CD14-positive monocyte (primary cell): ENCODE data around the gene CCDC178. TPM values are rescaled to one million over a fixed set of nuclear protein-coding genes. Genes with fewer than 3 reads are reported as not detected.

ENCODE experiments used
- DNase-seq, 3 donors: peaks; one replicate each; pipeline ENCODE4 v3.0.0-alpha.2; 2011 to 2022
- H2AFZ ChIP-seq: 2 replicates; pipeline ENCODE4 v1.6.0; 2012; ENCODE audit warnings: mild to moderate bottlenecking, low read depth, low read length, inconsistent platforms; ENCODE audit not compliant: insufficient read depth, poor library complexity, severe bottlenecking
- H3K27ac ChIP-seq, 2 donors: 1 replicate in 1 of 2; 2 replicates in 1 of 2; pipeline ENCODE4 v1.5.1; 2012 to 2013; ENCODE audit warnings: low read length in 2 of 2, control low read depth in 1 of 2, inconsistent platforms in 1 of 2, low read depth in 1 of 2, mild to moderate bottlenecking in 1 of 2
- H3K27me3 ChIP-seq, 2 donors: one replicate each; pipeline versions ENCODE4 v1.6.0 to v1.6.1; 2011 to 2013; ENCODE audit warnings: low read length in 2 of 2; ENCODE audit not compliant: control insufficient read depth in 2 of 2, insufficient read depth in 2 of 2
- H3K36me3 ChIP-seq, 2 donors: replicated peaks in 1 of 2; 1 replicate in 1 of 2; 2 replicates in 1 of 2; pipeline versions ENCODE4 v1.5.1 to v1.6.1; 2012 to 2013; ENCODE audit warnings: low read length in 2 of 2, control low read depth in 1 of 2, inconsistent platforms in 1 of 2, mild to moderate bottlenecking in 1 of 2; ENCODE audit not compliant: insufficient read depth in 2 of 2, control insufficient read depth in 1 of 2
- H3K4me1 ChIP-seq, 2 donors: 1 replicate in 1 of 2; 2 replicates in 1 of 2; pipeline versions ENCODE4 v1.5.1 to v1.6.1; 2012 to 2013; ENCODE audit warnings: low read length in 2 of 2, control low read depth in 1 of 2, inconsistent platforms in 1 of 2, mild to moderate bottlenecking in 1 of 2, moderate library complexity in 1 of 2; ENCODE audit not compliant: insufficient read depth in 2 of 2, control insufficient read depth in 1 of 2
- H3K4me2 ChIP-seq: replicated peaks from 2 replicates; pipeline ENCODE3; 2012; ENCODE audit warnings: low read length, moderate library complexity, mild to moderate bottlenecking; ENCODE audit not compliant: poor library complexity, severe bottlenecking; ENCODE audit errors: extremely low read depth
- H3K4me3 ChIP-seq, 3 experiments: fragments of 200-600 bp in 1 of 3; sonication (generic) in 1 of 3; replicated peaks in 1 of 3; 1 replicate in 2 of 3; 2 replicates in 1 of 3; pipeline ENCODE4 v1.5.1; 2011 to 2013; ENCODE audit warnings: low read length in 3 of 3, mild to moderate bottlenecking in 3 of 3, control low read depth in 2 of 3, low read depth in 2 of 3, inconsistent platforms in 1 of 3, moderate library complexity in 1 of 3
- H3K79me2 ChIP-seq: 2 replicates; pipeline ENCODE4 v1.6.0; 2012; ENCODE audit warnings: mild to moderate bottlenecking, control low read depth, inconsistent platforms, low read length, moderate library complexity; ENCODE audit not compliant: insufficient read depth
- H3K9ac ChIP-seq: 2 replicates; pipeline ENCODE4 v1.6.0; 2017; ENCODE audit warnings: low read length, mild to moderate bottlenecking; ENCODE audit not compliant: insufficient read depth, poor library complexity, severe bottlenecking
- H3K9me3 ChIP-seq, 2 donors: replicated peaks in 1 of 2; 1 replicate in 1 of 2; 2 replicates in 1 of 2; pipeline versions ENCODE4 v1.5.1 to v1.6.1; 2012 to 2013; ENCODE audit warnings: low read length in 2 of 2, control low read depth in 1 of 2; ENCODE audit not compliant: control insufficient read depth in 1 of 2, insufficient read depth in 1 of 2
- H4K20me1 ChIP-seq: 2 replicates; pipeline ENCODE4 v1.6.0; 2012; ENCODE audit warnings: mild to moderate bottlenecking, low read length, control low read depth, moderate library complexity; ENCODE audit not compliant: insufficient read depth
- H3K27ac Mint-ChIP-seq, 7 donors: one replicate each; pipeline ENCODE4 v1.8.0; 2020; ENCODE audit warnings: mild to moderate bottlenecking in 7 of 7, mixed read lengths in 7 of 7, moderate library complexity in 6 of 7, inconsistent platforms in 2 of 7
- H3K27me3 Mint-ChIP-seq, 3 donors: one replicate each; pipeline ENCODE4 v1.8.0; 2021 to 2022; ENCODE audit warnings: low read depth in 3 of 3, mild to moderate bottlenecking in 3 of 3, mixed read lengths in 3 of 3, moderate library complexity in 3 of 3, inconsistent platforms in 1 of 3
- H3K36me3 Mint-ChIP-seq, 2 donors: one replicate each; pipeline ENCODE4 v1.8.0; 2020; ENCODE audit warnings: mixed read lengths in 2 of 2, inconsistent platforms in 1 of 2, mild to moderate bottlenecking in 1 of 2
- H3K4me1 Mint-ChIP-seq: one replicate; pipeline ENCODE4 v1.8.0; 2020; ENCODE audit warnings: mild to moderate bottlenecking, mixed read lengths
- H3K4me3 Mint-ChIP-seq, 2 donors: one replicate each; pipeline ENCODE4 v1.8.0; 2020; ENCODE audit warnings: mild to moderate bottlenecking in 2 of 2, mixed read lengths in 2 of 2, moderate library complexity in 1 of 2
- H3K9me3 Mint-ChIP-seq, 7 donors: one replicate each; pipeline ENCODE4 v1.8.0; 2020 to 2022; ENCODE audit warnings: mixed read lengths in 7 of 7, mild to moderate bottlenecking in 6 of 7, moderate library complexity in 6 of 7, inconsistent platforms in 2 of 7
- whole genome bisulfite sequencing: methylation state at CpG from one replicate; pipeline ENCODE4 v1.1.5; 2013; ENCODE audit warnings: missing lambda C conversion rate; ENCODE audit not compliant: insufficient coverage; 5-methylcytosine and 5-hydroxymethylcytosine counted together
- intact Hi-C, 2 donors: fragments of 100-400 bp; cut with micrococcal nuclease; formaldehyde crosslinking; loops; one replicate each; pipeline versions ENCODE4 v1.15.0 to v1.15.1; 2023
- polyA plus RNA-seq, 3 donors: library from polyadenylated mRNA; depleted of rRNA in 1 of 3; unstranded in 2 of 3; stranded (reverse) in 1 of 3; fragments of 300-500 nt in 2 of 3; fragments of >200 nt in 1 of 3; fragmentation: Illumina TruSeq in 2 of 3; gene quantifications; 1 replicate in 2 of 3; 2 replicates in 1 of 3; pipeline ENCODE4 v1.2.3, GENCODE V29; 2012 to 2021
- TF ChIP-seq, protein P1 (sequence below): fragments of 200-600 bp; IDR thresholded peaks from one replicate; pipeline ENCODE4 v1.8.0; 2022; ENCODE audit warnings: antibody characterized with exemption, mild to moderate bottlenecking

Gene CCDC178
- polyA plus RNA-seq, 3 donors: not detected

GRCh38 chr18:33210575-33211189 is 229.8 kb downstream of the CCDC178 start:
- no peak overlapping the region for H3K4me2 ChIP-seq
- H3K36me3 ChIP-seq: no peaks in the 10 kb centered on the region
- H3K36me3 Mint-ChIP-seq: no peaks in the 10 kb centered on the region
- no CpG with 5 or more reads among the region's 6 CpGs for WGBS
- no peaks in the 10 kb centered on the region for H3K79me2 ChIP-seq
- intact Hi-C loops: no loop called here
- no peaks in the 10 kb centered on the region for H3K9me3 ChIP-seq
- peaks cover 0 to 2% of the 10 kb centered on the region in 2 donors for H3K27me3 ChIP-seq
- no peak overlapping the region for H3K27ac ChIP-seq
- DNase-seq: no peak
- H2AFZ ChIP-seq: no peak overlapping the region
- no peaks in the 10 kb centered on the region for H3K4me1 ChIP-seq
- no peak overlapping the region for H3K9ac ChIP-seq
- H3K9me3 Mint-ChIP-seq: no peaks in the 10 kb centered on the region
- TF ChIP-seq, protein P1, sequence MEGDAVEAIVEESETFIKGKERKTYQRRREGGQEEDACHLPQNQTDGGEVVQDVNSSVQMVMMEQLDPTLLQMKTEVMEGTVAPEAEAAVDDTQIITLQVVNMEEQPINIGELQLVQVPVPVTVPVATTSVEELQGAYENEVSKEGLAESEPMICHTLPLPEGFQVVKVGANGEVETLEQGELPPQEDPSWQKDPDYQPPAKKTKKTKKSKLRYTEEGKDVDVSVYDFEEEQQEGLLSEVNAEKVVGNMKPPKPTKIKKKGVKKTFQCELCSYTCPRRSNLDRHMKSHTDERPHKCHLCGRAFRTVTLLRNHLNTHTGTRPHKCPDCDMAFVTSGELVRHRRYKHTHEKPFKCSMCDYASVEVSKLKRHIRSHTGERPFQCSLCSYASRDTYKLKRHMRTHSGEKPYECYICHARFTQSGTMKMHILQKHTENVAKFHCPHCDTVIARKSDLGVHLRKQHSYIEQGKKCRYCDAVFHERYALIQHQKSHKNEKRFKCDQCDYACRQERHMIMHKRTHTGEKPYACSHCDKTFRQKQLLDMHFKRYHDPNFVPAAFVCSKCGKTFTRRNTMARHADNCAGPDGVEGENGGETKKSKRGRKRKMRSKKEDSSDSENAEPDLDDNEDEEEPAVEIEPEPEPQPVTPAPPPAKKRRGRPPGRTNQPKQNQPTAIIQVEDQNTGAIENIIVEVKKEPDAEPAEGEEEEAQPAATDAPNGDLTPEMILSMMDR: peak; percentile 36
- no peak overlapping the region for H3K4me3 Mint-ChIP-seq
- no peaks in the 10 kb centered on the region for H3K4me1 Mint-ChIP-seq
- no peak overlapping the region for H3K4me3 ChIP-seq
- peaks cover 0 to 4% (median 2%) of the 10 kb centered on the region in 3 donors for H3K27me3 Mint-ChIP-seq
- no peaks in the 10 kb centered on the region for H4K20me1 ChIP-seq
- H3K27ac Mint-ChIP-seq: no peak overlapping the region

DNA sequence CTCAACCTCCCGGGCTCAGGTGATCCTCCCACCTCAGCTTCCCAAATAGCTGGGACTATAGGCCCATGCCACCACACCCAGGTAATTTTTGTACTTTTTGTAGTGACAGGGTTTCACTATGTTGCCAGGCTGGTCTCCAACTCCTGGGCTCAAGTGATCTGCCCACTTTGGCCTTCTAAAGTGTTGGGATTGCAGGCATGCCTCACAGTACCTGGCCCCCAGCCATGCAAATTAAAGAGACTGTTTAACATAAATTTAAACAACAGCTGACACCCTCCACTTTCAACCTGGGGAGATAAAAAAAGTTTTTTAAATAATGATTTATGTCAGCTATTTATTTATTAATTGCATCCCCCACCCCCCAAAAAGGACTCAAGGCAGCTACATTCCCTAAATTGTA is 234.7 kb downstream of the CCDC178 start:
- H2AFZ ChIP-seq: no peak overlapping the region
- H3K9ac ChIP-seq: no peak overlapping the region
- Mint-ChIP-seq H3K9me3 (no peaks in the 10 kb centered on the region), H3K27ac (no peak overlapping the region), H3K36me3 (no peaks in the 10 kb centered on the region), H3K4me3 (no peak overlapping the region), H3K4me1 (peaks cover 7% of the 10 kb centered on the region), H3K27me3 (peaks cover 3 to 4% (median 3%) of the 10 kb centered on the region in 3 donors)
- H4K20me1 ChIP-seq: no peaks in the 10 kb centered on the region
- no peak for DNase-seq
- no peaks in the 10 kb centered on the region for H3K79me2 ChIP-seq
- no peaks in the 10 kb centered on the region for H3K36me3 ChIP-seq
- H3K9me3 ChIP-seq: no peaks in the 10 kb centered on the region
- no peak overlapping the region for H3K4me2 ChIP-seq
- intact Hi-C loops: no loop called here
- H3K27me3 ChIP-seq: peaks cover 0 to 4% of the 10 kb centered on the region in 2 donors
- TF ChIP-seq, protein P1: no peak
- H3K27ac ChIP-seq: no peak overlapping the region
- no peak overlapping the region for H3K4me3 ChIP-seq
- peaks cover 7 to 8% of the 10 kb centered on the region in 2 donors for H3K4me1 ChIP-seq
- no CpG with 5 or more reads among the region's 1 CpG for WGBS
